ENCODE data around the gene TTLL9.

Gene TTLL9

DNA sequence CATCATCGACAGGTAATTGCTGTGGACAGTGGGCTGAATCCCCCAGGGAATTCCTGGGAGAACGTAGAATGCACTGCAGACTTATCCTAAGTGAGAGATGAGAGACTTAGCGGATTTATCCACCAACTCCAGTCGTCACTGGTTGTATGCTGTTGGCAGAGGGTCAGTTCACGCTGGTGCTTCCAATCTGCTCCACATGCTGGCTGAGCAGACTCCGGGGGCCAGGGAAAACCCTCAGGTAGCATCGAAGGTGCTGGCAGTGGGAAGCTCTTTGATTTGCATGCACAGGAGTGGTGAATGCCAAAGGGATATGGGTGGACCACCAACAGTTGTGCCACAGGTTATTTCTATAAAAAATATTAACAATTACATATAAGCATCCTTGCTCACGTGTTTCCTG is 20.2 kb downstream of the TTLL9 start:
- no peak for ATAC-seq
- no peak for TF ChIP-seq ZFP30 (CRISPR knock-in tag; IDR thresholded peaks at IDR 0.05)
- no peak for TF ChIP-seq ZNF8 (CRISPR knock-in tag; IDR thresholded peaks at IDR 0.05)
- no peak for TF ChIP-seq OSR1 (CRISPR knock-in tag; IDR thresholded peaks at IDR 0.05)
- TF ChIP-seq, protein P1, sequence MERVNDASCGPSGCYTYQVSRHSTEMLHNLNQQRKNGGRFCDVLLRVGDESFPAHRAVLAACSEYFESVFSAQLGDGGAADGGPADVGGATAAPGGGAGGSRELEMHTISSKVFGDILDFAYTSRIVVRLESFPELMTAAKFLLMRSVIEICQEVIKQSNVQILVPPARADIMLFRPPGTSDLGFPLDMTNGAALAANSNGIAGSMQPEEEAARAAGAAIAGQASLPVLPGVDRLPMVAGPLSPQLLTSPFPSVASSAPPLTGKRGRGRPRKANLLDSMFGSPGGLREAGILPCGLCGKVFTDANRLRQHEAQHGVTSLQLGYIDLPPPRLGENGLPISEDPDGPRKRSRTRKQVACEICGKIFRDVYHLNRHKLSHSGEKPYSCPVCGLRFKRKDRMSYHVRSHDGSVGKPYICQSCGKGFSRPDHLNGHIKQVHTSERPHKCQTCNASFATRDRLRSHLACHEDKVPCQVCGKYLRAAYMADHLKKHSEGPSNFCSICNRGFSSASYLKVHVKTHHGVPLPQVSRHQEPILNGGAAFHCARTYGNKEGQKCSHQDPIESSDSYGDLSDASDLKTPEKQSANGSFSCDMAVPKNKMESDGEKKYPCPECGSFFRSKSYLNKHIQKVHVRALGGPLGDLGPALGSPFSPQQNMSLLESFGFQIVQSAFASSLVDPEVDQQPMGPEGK (CRISPR knock-in tag; IDR thresholded peaks at IDR 0.05; ENCODE audit: borderline replicate concordance): no peak
- TF ChIP-seq ISL1 (CRISPR knock-in tag; IDR thresholded peaks at IDR 0.05): no peak

DNA sequence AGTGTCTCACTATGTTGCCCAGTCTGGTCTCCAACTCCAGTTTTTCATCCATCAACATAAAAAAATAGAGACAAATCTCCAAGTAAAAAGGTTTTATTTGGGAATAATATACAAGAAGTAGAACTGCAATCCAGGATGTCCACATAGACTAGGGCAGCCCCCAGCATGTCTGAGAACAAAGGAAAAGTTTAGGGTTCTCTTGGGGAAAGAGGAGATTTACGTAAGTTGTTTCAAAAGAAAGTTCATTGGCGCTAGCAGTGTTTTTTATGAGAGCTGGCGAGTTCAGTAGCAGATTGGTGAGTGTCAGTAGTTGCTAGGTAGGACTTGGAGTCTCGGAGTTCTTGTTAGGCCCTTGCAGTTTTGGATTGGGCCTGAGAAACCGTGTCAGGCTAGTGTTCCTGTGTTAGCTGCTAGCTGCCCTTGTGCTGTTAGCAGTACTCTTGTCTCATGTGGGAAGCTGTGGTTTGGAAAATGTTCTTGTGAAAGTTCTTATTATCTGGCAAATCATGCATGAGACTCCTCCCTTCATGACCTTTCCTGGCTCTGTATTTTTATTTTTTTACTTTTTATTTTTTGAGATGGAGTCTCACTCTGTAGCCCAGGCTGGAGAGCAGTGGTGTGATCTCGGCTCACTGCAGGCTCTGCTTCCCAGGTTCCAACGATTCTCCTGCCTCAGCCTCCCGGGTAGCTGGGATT is 24.7 kb downstream of the TTLL9 start:
- peak; percentile 84 for ATAC-seq
- TF ChIP-seq RARB (CRISPR knock-in tag; IDR thresholded peaks at IDR 0.05): no peak
- TF ChIP-seq, protein P2, sequence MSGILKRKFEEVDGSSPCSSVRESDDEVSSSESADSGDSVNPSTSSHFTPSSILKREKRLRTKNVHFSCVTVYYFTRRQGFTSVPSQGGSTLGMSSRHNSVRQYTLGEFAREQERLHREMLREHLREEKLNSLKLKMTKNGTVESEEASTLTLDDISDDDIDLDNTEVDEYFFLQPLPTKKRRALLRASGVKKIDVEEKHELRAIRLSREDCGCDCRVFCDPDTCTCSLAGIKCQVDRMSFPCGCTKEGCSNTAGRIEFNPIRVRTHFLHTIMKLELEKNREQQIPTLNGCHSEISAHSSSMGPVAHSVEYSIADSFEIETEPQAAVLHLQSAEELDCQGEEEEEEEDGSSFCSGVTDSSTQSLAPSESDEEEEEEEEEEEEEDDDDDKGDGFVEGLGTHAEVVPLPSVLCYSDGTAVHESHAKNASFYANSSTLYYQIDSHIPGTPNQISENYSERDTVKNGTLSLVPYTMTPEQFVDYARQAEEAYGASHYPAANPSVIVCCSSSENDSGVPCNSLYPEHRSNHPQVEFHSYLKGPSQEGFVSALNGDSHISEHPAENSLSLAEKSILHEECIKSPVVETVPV (CRISPR knock-in tag; IDR thresholded peaks at IDR 0.05): no peak
- TF ChIP-seq ZC3H10 (CRISPR knock-in tag; IDR thresholded peaks at IDR 0.05): no peak
- no peak for TF ChIP-seq ZNF8 (CRISPR knock-in tag; IDR thresholded peaks at IDR 0.05)
- TF ChIP-seq TOX (CRISPR knock-in tag; IDR thresholded peaks at IDR 0.05; ENCODE audit: borderline replicate concordance): no peak
- no peak for TF ChIP-seq CSDC2 (CRISPR knock-in tag; IDR thresholded peaks at IDR 0.05)
- TF ChIP-seq ZFP3 (CRISPR knock-in tag; IDR thresholded peaks at IDR 0.05): no peak

DNA sequence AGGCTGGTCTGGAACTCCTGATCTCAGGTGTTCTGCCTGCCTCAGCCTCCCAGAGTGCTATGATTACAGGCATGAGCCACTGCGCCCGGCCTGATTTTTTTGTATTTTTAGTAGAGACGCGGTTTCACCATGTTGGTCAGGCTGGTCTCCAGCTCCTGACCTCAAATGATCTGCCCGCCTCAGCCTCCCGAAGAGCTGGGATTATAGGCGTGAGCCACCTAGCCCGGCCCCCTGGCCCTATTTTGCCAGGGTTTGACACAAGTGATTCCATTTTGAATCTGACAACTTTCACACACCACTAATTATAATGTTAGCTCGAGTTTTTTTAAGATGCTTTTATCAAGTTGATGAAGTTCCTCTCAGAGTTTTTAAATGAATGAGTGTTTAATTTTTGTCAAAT is 25.6 kb downstream of the TTLL9 start:
- TF ChIP-seq, protein P3, sequence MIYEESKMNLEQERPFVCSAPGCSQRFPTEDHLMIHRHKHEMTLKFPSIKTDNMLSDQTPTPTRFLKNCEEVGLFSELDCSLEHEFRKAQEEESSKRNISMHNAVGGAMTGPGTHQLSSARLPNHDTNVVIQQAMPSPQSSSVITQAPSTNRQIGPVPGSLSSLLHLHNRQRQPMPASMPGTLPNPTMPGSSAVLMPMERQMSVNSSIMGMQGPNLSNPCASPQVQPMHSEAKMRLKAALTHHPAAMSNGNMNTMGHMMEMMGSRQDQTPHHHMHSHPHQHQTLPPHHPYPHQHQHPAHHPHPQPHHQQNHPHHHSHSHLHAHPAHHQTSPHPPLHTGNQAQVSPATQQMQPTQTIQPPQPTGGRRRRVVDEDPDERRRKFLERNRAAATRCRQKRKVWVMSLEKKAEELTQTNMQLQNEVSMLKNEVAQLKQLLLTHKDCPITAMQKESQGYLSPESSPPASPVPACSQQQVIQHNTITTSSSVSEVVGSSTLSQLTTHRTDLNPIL (CRISPR knock-in tag; IDR thresholded peaks at IDR 0.05; ENCODE audit: low read depth): no peak
- ATAC-seq: no peak

DNA sequence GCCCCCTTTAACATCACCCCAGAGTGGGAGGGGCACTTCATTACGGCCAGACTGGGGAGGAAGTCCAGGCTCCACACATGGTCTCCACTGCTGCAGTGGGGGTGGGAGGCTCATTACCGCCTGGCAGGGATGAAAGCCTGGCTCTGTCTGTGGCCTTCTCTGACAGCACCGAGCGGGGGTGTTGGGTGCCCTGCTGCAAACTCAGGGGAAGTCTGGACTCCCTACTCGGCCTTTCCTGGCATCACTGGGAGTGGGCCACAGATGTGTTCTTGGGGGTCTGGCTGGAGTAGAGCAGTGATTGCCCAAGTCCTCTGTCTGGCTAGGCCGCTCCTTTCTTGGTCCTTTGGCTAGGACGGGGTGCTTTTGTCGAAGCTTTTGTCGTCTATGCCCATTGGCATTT is 27.1 kb downstream of the TTLL9 start:
- TF ChIP-seq ZNF8 (CRISPR knock-in tag; IDR thresholded peaks at IDR 0.05) (no peak), ZFP30 (CRISPR knock-in tag; IDR thresholded peaks at IDR 0.05) (no peak), GLIS3 (CRISPR knock-in tag; IDR thresholded peaks at IDR 0.05) (no peak), TOX (CRISPR knock-in tag; IDR thresholded peaks at IDR 0.05; ENCODE audit: borderline replicate concordance) (no peak), RARB (CRISPR knock-in tag; IDR thresholded peaks at IDR 0.05) (no peak), ESRRG (CRISPR knock-in tag; IDR thresholded peaks at IDR 0.05) (no peak), CSDC2 (CRISPR knock-in tag; IDR thresholded peaks at IDR 0.05) (no peak), ISL1 (CRISPR knock-in tag; IDR thresholded peaks at IDR 0.05) (no peak), TCF4 (CRISPR knock-in tag; IDR thresholded peaks at IDR 0.05; ENCODE audit: borderline replicate concordance) (no peak), PPARA (CRISPR knock-in tag; IDR thresholded peaks at IDR 0.05; ENCODE audit: borderline replicate concordance) (no peak)
- TF ChIP-seq, protein P4, sequence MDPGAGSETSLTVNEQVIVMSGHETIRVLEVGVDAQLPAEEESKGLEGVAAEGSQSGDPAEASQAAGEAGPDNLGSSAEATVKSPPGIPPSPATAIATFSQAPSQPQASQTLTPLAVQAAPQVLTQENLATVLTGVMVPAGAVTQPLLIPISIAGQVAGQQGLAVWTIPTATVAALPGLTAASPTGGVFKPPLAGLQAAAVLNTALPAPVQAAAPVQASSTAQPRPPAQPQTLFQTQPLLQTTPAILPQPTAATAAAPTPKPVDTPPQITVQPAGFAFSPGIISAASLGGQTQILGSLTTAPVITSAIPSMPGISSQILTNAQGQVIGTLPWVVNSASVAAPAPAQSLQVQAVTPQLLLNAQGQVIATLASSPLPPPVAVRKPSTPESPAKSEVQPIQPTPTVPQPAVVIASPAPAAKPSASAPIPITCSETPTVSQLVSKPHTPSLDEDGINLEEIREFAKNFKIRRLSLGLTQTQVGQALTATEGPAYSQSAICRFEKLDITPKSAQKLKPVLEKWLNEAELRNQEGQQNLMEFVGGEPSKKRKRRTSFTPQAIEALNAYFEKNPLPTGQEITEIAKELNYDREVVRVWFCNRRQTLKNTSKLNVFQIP (CRISPR knock-in tag; IDR thresholded peaks at IDR 0.05; ENCODE audit: borderline replicate concordance, low read depth): no peak
- TF ChIP-seq, protein P3 (CRISPR knock-in tag; IDR thresholded peaks at IDR 0.05; ENCODE audit: low read depth): no peak
- TF ChIP-seq, protein P1 (CRISPR knock-in tag; IDR thresholded peaks at IDR 0.05; ENCODE audit: borderline replicate concordance): no peak
- no peak for ATAC-seq
